ENCODE results near the gene CHAT. TPM values are rescaled to one million over a fixed set of nuclear protein-coding genes. Genes with fewer than 3 reads are reported as not detected.

Gene CHAT
- total and polyA plus RNA-seq, 12 donors: not detected

GRCh38 chr10:49647985-49648795 is 34.4 kb downstream of the CHAT start:
- intact Hi-C loops (cut with DNase I): no loop called here
- Histone ChIP-seq H3K36me3 (replicated peaks in 1 of 2) (no peaks in the 10 kb centered on the region), H3K4me1 (replicated peaks in 1 of 2) (no peaks in the 10 kb centered on the region), H3K9me3 (replicated peaks in 1 of 3) (no peaks in the 10 kb centered on the region), H3K4me3 (no peak overlapping the region), H3K27me3 (no peaks in the 10 kb centered on the region), H3K27ac (no peak overlapping the region)
- 70 to 79% (median 75%) methylated on average over 14 to 18 of the region's 18 CpGs for WGBS, 4 donors
- peak in 1 of 7 donors; percentile 21 for DNase-seq
- no peak for TF ChIP-seq POLR2A (IDR thresholded peaks at IDR 0.05)
- no peak for TF ChIP-seq CTCF (IDR thresholded peaks at IDR 0.05)

GRCh38 chr10:49649294-49649693 is 35.5 kb downstream of the CHAT start:
- no peak overlapping the region for H3K4me3 ChIP-seq
- peak in 1 of 7 donors; percentile 31 for DNase-seq
- no peaks in the 10 kb centered on the region for H3K36me3 ChIP-seq (replicated peaks in 1 of 2)
- H3K27ac ChIP-seq: no peak overlapping the region
- H3K27me3 ChIP-seq: no peaks in the 10 kb centered on the region
- 18 to 34% (median 27%) methylated on average over 8 to 17 of the region's 17 CpGs for WGBS, 4 donors
- H3K9me3 ChIP-seq (replicated peaks in 1 of 3): no peaks in the 10 kb centered on the region
- intact Hi-C loops (cut with DNase I): no loop called here
- TF ChIP-seq CTCF (IDR thresholded peaks at IDR 0.05) (no peak), POLR2A (IDR thresholded peaks at IDR 0.05) (no peak)
- no peaks in the 10 kb centered on the region for H3K4me1 ChIP-seq (replicated peaks in 1 of 2)

- DNase-seq: peak in 1 of 7 donors; percentile 24
- no peak overlapping the region for H3K27ac ChIP-seq
- intact Hi-C loops (cut with DNase I): no loop called here
- H3K9me3 ChIP-seq (replicated peaks in 1 of 3): no peaks in the 10 kb centered on the region
- WGBS, 4 donors: 58 to 65% (median 61%) methylated on average over 5 to 8 of the region's 8 CpGs
- no peaks in the 10 kb centered on the region for H3K36me3 ChIP-seq (replicated peaks in 1 of 2)
- no peaks in the 10 kb centered on the region for H3K27me3 ChIP-seq
- TF ChIP-seq POLR2A (IDR thresholded peaks at IDR 0.05): no peak
- no peak for TF ChIP-seq CTCF (IDR thresholded peaks at IDR 0.05)
- H3K4me3 ChIP-seq: no peak overlapping the region
- H3K4me1 ChIP-seq (replicated peaks in 1 of 2): no peaks in the 10 kb centered on the region
Measured at GRCh38 chr10:49649936-49650723, 36.3 kb downstream of the CHAT start.

- Histone ChIP-seq H3K36me3 (replicated peaks in 1 of 2) (no peaks in the 10 kb centered on the region), H3K4me1 (replicated peaks in 1 of 2) (no peaks in the 10 kb centered on the region), H3K4me3 (no peak overlapping the region), H3K9me3 (replicated peaks in 1 of 3) (no peaks in the 10 kb centered on the region), H3K27me3 (no peaks in the 10 kb centered on the region), H3K27ac (no peak overlapping the region)
- TF ChIP-seq CTCF (IDR thresholded peaks at IDR 0.05) (no peak), POLR2A (IDR thresholded peaks at IDR 0.05) (no peak)
- intact Hi-C loops (cut with DNase I): no loop called here
- no peak for DNase-seq
- 83 to 100% (median 96%) methylated on average over 1 of the region's 1 CpG for WGBS, 4 donors
Measured at GRCh38 chr10:49650724-49651034, 36.8 kb downstream of the CHAT start.

Data from adrenal gland (tissue), 12 donors.